SK-N-SH treated with all-trans-retinoic acid at 6 μM for 48 hours (cell line): Measurements from ENCODE around the gene WDR46.
"Not testable (repeated sequence)": the region's sequence is repeated elsewhere in the genome, so short reads cannot be mapped to it uniquely, and the experiment has no call there.

Source experiments
- ATAC-seq: fragments of 200-7000 bp; cut with Tn5 transposase; 3 replicates; pipeline ENCODE4 v1.9.1; 2020; ENCODE audit warnings: mild to moderate bottlenecking, moderate library complexity
- ARNTL ChIP-seq: fragments of 450-650 bp; formaldehyde crosslinking; IDR thresholded peaks from 2 replicates; pipeline ENCODE4 v1.5.0; 2020; ENCODE audit warnings: low read depth, mild to moderate bottlenecking, moderate library complexity, borderline replicate concordance
- CSDC2 ChIP-seq: fragments of 250-450 bp; sonication (Bioruptor Pico); IDR thresholded peaks from 2 replicates; pipeline ENCODE4 v1.5.0; 2020; ENCODE audit warnings: mild to moderate bottlenecking, moderate library complexity
- ESRRG ChIP-seq: fragments of 250-450 bp; sonication (Bioruptor Pico); IDR thresholded peaks from 2 replicates; pipeline ENCODE4 v1.6.1; 2021; ENCODE audit warnings: mild to moderate bottlenecking
- GLIS3 ChIP-seq: fragments of 250-450 bp; sonication (Bioruptor Pico); IDR thresholded peaks from 2 replicates; pipeline ENCODE4 v1.5.0; 2020; ENCODE audit warnings: mild to moderate bottlenecking, moderate library complexity
- ISL1 ChIP-seq: fragments of 250-450 bp; sonication (Bioruptor Pico); IDR thresholded peaks from 2 replicates; pipeline ENCODE4 v2.1.2; 2022; ENCODE audit warnings: mild to moderate bottlenecking, moderate library complexity
- RARB ChIP-seq: fragments of 250-450 bp; sonication (Bioruptor Pico); IDR thresholded peaks from 2 replicates; pipeline ENCODE4 v1.8.0; 2021; ENCODE audit warnings: mild to moderate bottlenecking, moderate library complexity
- SNAI2 ChIP-seq: fragments of 250-450 bp; sonication (Bioruptor Pico); IDR thresholded peaks from 2 replicates; pipeline ENCODE4 v1.5.0; 2020; ENCODE audit warnings: mild to moderate bottlenecking, moderate library complexity
- TCF4 ChIP-seq: fragments of 250-450 bp; sonication (Bioruptor Pico); IDR thresholded peaks from 2 replicates; pipeline ENCODE4 v1.8.0; 2021; ENCODE audit warnings: mild to moderate bottlenecking, moderate library complexity, borderline replicate concordance
- TOX ChIP-seq: fragments of 250-450 bp; sonication (Bioruptor Pico); IDR thresholded peaks from 2 replicates; pipeline ENCODE4 v1.8.0; 2021; ENCODE audit warnings: mild to moderate bottlenecking, moderate library complexity, borderline replicate concordance
- ZC3H10 ChIP-seq: fragments of 250-450 bp; sonication (Bioruptor Pico); IDR thresholded peaks from 2 replicates; pipeline ENCODE4 v1.5.1; 2021; ENCODE audit warnings: mild to moderate bottlenecking, moderate library complexity
- ZFP3 ChIP-seq: fragments of 250-450 bp; sonication (Bioruptor Pico); IDR thresholded peaks from 2 replicates; pipeline ENCODE4 v1.5.0; 2020; ENCODE audit warnings: mild to moderate bottlenecking, moderate library complexity
- ZNF565 ChIP-seq: fragments of 450-650 bp; formaldehyde crosslinking; conservative IDR thresholded peaks from 2 replicates; pipeline ENCODE4 v1.5.0; 2020; ENCODE audit warnings: low read depth, mild to moderate bottlenecking, moderate library complexity
- ZNF70 ChIP-seq: fragments of 450-650 bp; formaldehyde crosslinking; IDR thresholded peaks from 2 replicates; pipeline ENCODE4 v1.5.0; 2020; ENCODE audit warnings: mild to moderate bottlenecking, moderate library complexity
- ZNF8 ChIP-seq: fragments of 450-650 bp; formaldehyde crosslinking; IDR thresholded peaks from 2 replicates; pipeline ENCODE4 v1.5.0; 2020; ENCODE audit warnings: mild to moderate bottlenecking, moderate library complexity
- TF ChIP-seq, protein P1 (sequence below): fragments of 250-450 bp; sonication (Bioruptor Pico); IDR thresholded peaks from 2 replicates; pipeline ENCODE4 v1.8.0; 2021; ENCODE audit warnings: low read depth, mild to moderate bottlenecking, moderate library complexity, borderline replicate concordance
- TF ChIP-seq, protein P2 (sequence below): fragments of 250-450 bp; sonication (Bioruptor Pico); IDR thresholded peaks from 2 replicates; pipeline ENCODE4 v1.8.0; 2020; ENCODE audit warnings: mild to moderate bottlenecking, moderate library complexity, borderline replicate concordance
- TF ChIP-seq, protein P3 (sequence below): fragments of 250-450 bp; sonication (Bioruptor Pico); IDR thresholded peaks from 2 replicates; pipeline ENCODE4 v1.5.1; 2021; ENCODE audit warnings: mild to moderate bottlenecking, moderate library complexity
- TF ChIP-seq, protein P4 (sequence below): fragments of 250-450 bp; sonication (Bioruptor Pico); IDR thresholded peaks from 2 replicates; pipeline ENCODE4 v1.5.0; 2020; ENCODE audit warnings: mild to moderate bottlenecking, moderate library complexity

WDR46 gene

DNA sequence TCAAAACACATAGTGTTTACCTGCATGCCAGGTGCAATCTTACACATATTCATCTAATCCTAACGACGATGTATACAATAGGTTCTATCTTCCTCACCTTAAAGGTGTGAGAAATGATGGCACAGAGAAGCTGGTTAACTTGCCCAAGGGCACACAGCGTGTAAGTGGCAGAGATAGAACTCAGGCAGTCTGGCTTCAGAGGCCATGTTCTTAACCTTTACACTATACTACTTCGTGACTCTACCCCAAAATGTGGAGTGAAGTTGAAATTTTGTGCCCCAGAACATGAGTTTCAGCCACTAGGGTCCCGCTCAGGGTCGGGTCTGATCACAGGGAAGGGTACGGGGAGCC, 17.9 kb downstream of the WDR46 start:
- 0 out of 2 replicates have a peak, but pooled peaks have one; percentile 21 for TF ChIP-seq GLIS3 (CRISPR knock-in tag)
- no peak for TF ChIP-seq ARNTL
- no peak for TF ChIP-seq ZFP3 (CRISPR knock-in tag)
- peak; percentile 11 for ATAC-seq

DNA sequence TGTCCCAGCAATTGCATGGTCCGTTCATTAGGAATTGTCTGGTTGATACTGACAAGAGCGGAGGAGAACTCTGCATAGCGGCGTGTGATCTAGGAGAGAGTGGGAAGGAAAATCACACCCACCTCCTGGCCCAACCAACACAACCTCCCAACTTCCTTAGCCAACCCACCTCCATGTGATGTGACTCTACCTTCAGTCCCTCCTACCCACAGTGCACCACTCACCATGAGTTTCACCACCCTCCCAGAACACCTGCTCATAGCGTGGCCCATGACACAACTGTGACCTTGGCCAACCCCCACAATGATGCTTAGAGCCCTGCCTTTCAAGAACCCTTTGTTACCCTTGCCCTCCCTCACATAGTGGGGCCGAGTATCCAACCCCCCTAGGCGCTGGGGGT, 25.0 kb downstream of the WDR46 start:
- no peak for TF ChIP-seq GLIS3 (CRISPR knock-in tag)
- TF ChIP-seq TCF4 = no peak
- TF ChIP-seq ARNTL = no peak
- no peak for ATAC-seq

DNA sequence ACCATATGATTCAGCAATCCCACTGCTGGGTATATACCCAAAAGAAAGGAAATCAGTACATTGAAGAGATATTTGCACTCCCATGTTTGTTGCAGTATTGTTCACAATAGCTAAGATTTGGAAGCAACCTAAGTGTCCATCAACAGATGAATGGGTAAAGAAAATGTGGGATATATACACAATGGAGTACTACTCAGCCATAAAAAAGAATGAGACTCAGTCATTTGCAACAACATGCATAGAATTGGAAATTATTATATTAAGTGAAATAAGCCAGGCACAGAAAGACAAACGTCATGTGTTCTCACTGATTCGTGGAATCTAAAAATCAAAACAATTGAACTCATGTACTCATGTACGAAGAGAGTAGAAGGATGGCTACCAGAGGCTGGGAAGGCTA, 26.5 kb downstream of the WDR46 start:
- ATAC-seq = not testable (repeated sequence)

DNA sequence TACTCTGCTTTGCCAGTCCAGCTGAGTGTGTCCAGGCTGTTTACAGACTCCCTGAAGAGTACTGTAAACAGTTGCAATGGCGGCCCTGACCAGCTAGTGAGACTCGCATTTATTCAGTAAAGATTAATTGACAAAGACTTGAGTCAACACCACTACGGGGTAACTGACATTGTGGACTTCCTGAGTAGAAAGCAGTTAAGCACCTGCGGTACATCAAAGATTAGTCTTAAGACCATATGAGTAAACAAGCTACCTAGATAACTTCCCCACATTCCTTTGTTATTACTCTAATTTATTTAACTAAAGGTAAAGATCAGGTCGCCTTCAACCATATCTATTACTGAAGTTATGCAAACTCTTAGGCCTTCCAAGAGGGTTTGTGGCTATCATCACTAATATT, 30.0 kb downstream of the WDR46 start:
- ATAC-seq = no peak

DNA sequence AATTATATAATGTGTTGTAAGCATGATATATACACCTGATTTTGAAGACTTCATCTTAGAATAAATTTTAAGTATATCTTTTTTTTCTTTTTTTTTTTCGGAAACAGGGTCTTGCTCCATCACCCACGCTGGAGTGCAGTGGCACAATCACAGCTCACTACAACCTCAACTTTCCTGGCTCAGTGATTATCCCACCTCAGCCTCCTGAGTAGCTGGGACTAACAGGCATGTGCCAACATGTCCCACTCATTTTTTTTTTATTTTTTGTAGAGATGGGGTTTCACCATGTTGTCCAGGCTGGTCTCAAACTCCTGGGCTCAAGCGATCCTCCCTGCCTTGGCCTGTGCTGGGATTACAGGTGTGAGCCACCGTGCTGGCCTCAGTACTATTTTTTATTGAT, 34.4 kb downstream of the WDR46 start:
- TF ChIP-seq RARB (no peak), ARNTL (no peak), SNAI2 (CRISPR knock-in tag) (no peak), ESRRG (CRISPR knock-in tag) (no peak)
- no peak for ATAC-seq

More for the DNA sequence above, 30.0 kb downstream of the WDR46 start:
- TF ChIP-seq ISL1 = no peak
- TF ChIP-seq, protein P1, sequence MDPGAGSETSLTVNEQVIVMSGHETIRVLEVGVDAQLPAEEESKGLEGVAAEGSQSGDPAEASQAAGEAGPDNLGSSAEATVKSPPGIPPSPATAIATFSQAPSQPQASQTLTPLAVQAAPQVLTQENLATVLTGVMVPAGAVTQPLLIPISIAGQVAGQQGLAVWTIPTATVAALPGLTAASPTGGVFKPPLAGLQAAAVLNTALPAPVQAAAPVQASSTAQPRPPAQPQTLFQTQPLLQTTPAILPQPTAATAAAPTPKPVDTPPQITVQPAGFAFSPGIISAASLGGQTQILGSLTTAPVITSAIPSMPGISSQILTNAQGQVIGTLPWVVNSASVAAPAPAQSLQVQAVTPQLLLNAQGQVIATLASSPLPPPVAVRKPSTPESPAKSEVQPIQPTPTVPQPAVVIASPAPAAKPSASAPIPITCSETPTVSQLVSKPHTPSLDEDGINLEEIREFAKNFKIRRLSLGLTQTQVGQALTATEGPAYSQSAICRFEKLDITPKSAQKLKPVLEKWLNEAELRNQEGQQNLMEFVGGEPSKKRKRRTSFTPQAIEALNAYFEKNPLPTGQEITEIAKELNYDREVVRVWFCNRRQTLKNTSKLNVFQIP = no peak
- TF ChIP-seq ZC3H10 (CRISPR knock-in tag) = no peak
- TF ChIP-seq, protein P2, sequence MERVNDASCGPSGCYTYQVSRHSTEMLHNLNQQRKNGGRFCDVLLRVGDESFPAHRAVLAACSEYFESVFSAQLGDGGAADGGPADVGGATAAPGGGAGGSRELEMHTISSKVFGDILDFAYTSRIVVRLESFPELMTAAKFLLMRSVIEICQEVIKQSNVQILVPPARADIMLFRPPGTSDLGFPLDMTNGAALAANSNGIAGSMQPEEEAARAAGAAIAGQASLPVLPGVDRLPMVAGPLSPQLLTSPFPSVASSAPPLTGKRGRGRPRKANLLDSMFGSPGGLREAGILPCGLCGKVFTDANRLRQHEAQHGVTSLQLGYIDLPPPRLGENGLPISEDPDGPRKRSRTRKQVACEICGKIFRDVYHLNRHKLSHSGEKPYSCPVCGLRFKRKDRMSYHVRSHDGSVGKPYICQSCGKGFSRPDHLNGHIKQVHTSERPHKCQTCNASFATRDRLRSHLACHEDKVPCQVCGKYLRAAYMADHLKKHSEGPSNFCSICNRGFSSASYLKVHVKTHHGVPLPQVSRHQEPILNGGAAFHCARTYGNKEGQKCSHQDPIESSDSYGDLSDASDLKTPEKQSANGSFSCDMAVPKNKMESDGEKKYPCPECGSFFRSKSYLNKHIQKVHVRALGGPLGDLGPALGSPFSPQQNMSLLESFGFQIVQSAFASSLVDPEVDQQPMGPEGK (CRISPR knock-in tag) = no peak
- TF ChIP-seq CSDC2 = no peak
- TF ChIP-seq TOX (CRISPR knock-in tag) = no peak
- TF ChIP-seq, protein P3, sequence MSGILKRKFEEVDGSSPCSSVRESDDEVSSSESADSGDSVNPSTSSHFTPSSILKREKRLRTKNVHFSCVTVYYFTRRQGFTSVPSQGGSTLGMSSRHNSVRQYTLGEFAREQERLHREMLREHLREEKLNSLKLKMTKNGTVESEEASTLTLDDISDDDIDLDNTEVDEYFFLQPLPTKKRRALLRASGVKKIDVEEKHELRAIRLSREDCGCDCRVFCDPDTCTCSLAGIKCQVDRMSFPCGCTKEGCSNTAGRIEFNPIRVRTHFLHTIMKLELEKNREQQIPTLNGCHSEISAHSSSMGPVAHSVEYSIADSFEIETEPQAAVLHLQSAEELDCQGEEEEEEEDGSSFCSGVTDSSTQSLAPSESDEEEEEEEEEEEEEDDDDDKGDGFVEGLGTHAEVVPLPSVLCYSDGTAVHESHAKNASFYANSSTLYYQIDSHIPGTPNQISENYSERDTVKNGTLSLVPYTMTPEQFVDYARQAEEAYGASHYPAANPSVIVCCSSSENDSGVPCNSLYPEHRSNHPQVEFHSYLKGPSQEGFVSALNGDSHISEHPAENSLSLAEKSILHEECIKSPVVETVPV (CRISPR knock-in tag) = no peak
- no peak for TF ChIP-seq ZNF565 (CRISPR knock-in tag)
- TF ChIP-seq, protein P4, sequence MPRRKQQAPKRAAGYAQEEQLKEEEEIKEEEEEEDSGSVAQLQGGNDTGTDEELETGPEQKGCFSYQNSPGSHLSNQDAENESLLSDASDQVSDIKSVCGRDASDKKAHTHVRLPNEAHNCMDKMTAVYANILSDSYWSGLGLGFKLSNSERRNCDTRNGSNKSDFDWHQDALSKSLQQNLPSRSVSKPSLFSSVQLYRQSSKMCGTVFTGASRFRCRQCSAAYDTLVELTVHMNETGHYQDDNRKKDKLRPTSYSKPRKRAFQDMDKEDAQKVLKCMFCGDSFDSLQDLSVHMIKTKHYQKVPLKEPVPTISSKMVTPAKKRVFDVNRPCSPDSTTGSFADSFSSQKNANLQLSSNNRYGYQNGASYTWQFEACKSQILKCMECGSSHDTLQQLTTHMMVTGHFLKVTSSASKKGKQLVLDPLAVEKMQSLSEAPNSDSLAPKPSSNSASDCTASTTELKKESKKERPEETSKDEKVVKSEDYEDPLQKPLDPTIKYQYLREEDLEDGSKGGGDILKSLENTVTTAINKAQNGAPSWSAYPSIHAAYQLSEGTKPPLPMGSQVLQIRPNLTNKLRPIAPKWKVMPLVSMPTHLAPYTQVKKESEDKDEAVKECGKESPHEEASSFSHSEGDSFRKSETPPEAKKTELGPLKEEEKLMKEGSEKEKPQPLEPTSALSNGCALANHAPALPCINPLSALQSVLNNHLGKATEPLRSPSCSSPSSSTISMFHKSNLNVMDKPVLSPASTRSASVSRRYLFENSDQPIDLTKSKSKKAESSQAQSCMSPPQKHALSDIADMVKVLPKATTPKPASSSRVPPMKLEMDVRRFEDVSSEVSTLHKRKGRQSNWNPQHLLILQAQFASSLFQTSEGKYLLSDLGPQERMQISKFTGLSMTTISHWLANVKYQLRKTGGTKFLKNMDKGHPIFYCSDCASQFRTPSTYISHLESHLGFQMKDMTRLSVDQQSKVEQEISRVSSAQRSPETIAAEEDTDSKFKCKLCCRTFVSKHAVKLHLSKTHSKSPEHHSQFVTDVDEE (CRISPR knock-in tag) = no peak
- TF ChIP-seq ZNF8 = no peak
- TF ChIP-seq ZFP3 (CRISPR knock-in tag) = no peak
- TF ChIP-seq GLIS3 (CRISPR knock-in tag) = no peak

DNA sequence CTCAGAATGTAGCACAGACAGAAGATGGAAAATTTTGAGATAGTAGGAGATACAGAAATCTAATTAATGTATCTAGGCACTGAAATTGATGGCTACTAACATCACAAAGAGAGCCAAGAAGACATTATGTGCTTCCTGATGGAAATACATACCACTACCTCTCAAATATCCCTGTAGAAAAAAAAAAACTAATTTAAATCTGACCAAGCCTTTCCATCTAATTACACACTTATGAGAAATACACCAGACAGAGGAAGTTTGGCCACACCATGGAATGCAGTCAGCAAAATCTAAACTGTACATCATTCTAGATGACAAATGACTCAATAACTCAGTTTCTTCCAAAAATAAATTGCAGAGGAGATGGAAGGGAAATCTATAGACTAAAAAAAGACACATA, 36.3 kb downstream of the WDR46 start:
- no peak for ATAC-seq
- TF ChIP-seq, protein P2 (CRISPR knock-in tag) = no peak
- TF ChIP-seq ZFP3 (CRISPR knock-in tag) (no peak), ZNF70 (no peak), ZNF8 (peak; percentile 83), ISL1 (peak; percentile 84)
